HG03342 (cell line): ENCODE data around the gene TSHB.
A peak's percentile ranks its signal among the peaks of the same experiment; 100 is the strongest.

Experiments used
- ATAC-seq: cut with Tn5 transposase; IDR thresholded peaks from one replicate; pipeline ENCODE4 v1.9.1; 2021; ENCODE audit warnings: mild to moderate bottlenecking, moderate library complexity; ENCODE audit not compliant: unreplicated experiment

The TSHB gene

GRCh38 chr1:115059316-115059715 is 29.7 kb downstream of the TSHB start:
- no peak for ATAC-seq

GRCh38 chr1:115060501-115060900 is 30.9 kb downstream of the TSHB start:
- ATAC-seq, result no peak

GRCh38 chr1:115062542-115063004 is 32.9 kb downstream of the TSHB start:
- ATAC-seq, result peak; percentile 74

- ATAC-seq, result no peak
Observed at GRCh38 chr1:115063228-115063901, 33.7 kb downstream of the TSHB start.

- ATAC-seq, result no peak
Observed at GRCh38 chr1:115064461-115064860, 34.8 kb downstream of the TSHB start.

GRCh38 chr1:115065021-115065420 is 35.4 kb downstream of the TSHB start:
- no peak for ATAC-seq

- no peak for ATAC-seq
Observed at GRCh38 chr1:115067161-115067859, 37.7 kb downstream of the TSHB start.

- ATAC-seq, result no peak
Observed at GRCh38 chr1:115068826-115069585, 39.4 kb downstream of the TSHB start.

- no peak for ATAC-seq
Observed at GRCh38 chr1:115069659-115070308, 40.2 kb downstream of the TSHB start.

GRCh38 chr1:115071012-115071664 is 41.5 kb downstream of the TSHB start:
- no peak for ATAC-seq

GRCh38 chr1:115073298-115074087 is 43.9 kb downstream of the TSHB start:
- ATAC-seq, result no peak

- no peak for ATAC-seq
Observed at GRCh38 chr1:115074839-115075534, 45.4 kb downstream of the TSHB start.

- no peak for ATAC-seq
Observed at GRCh38 chr1:115076384-115076915, 46.8 kb downstream of the TSHB start.

GRCh38 chr1:115077286-115077983 is 47.8 kb downstream of the TSHB start:
- no peak for ATAC-seq

GRCh38 chr1:115077984-115078330 is 48.3 kb downstream of the TSHB start:
- no peak for ATAC-seq

GRCh38 chr1:115078708-115079107 is 49.1 kb downstream of the TSHB start:
- no peak for ATAC-seq

GRCh38 chr1:115082949-115083348 is 53.3 kb downstream of the TSHB start:
- ATAC-seq, result no peak
